Smooth muscle cell (in vitro differentiated cells): ENCODE measurements around the gene GTF3C5. TPM values are rescaled to one million over a fixed set of nuclear protein-coding genes. Genes with fewer than 3 reads are reported as not detected.
"Not testable (repeated sequence)": the region's sequence is repeated elsewhere in the genome, so short reads cannot be mapped to it uniquely, and the experiment has no call there.

Source experiments
- DNase-seq: peaks from one replicate; lab custom pipeline; 2025; ENCODE audit not compliant: unreplicated experiment; lab: John Stamatoyannopoulos, UW
- H2AFZ ChIP-seq: fragments of 200-600 bp; sonication (generic); 2 replicates; pipeline ENCODE4 v1.6.0; 2016; ENCODE audit warnings: antibody characterized with exemption, low read depth, mild to moderate bottlenecking
- H3F3A ChIP-seq: fragments of 200-600 bp; sonication (generic); 2 replicates; pipeline ENCODE4 v1.6.0; 2017; ENCODE audit warnings: antibody characterized with exemption, low read depth
- H3K27ac ChIP-seq: fragments of 200-600 bp; sonication (generic); 2 replicates; pipeline ENCODE4 v1.5.1; 2016; ENCODE audit warnings: low read depth, mild to moderate bottlenecking
- H3K27me3 ChIP-seq: fragments of 200-600 bp; sonication (generic); 2 replicates; pipeline ENCODE4 v1.6.1; 2016; ENCODE audit warnings: low read depth, mild to moderate bottlenecking
- H3K36me3 ChIP-seq: fragments of 200-600 bp; sonication (generic); 2 replicates; pipeline ENCODE4 v1.5.1; 2016; ENCODE audit warnings: low read depth
- H3K4me1 ChIP-seq: fragments of 200-600 bp; sonication (generic); 2 replicates; pipeline ENCODE4 v1.5.1; 2016; ENCODE audit warnings: low read depth
- H3K4me2 ChIP-seq: fragments of 200-600 bp; sonication (generic); 2 replicates; pipeline ENCODE4 v1.6.0; 2016; ENCODE audit warnings: mild to moderate bottlenecking
- H3K4me3 ChIP-seq: fragments of 200-600 bp; sonication (generic); 2 replicates; pipeline ENCODE4 v1.5.1; 2016; ENCODE audit warnings: mild to moderate bottlenecking
- H3K79me2 ChIP-seq: fragments of 200-600 bp; sonication (generic); 2 replicates; pipeline ENCODE4 v1.6.0; 2016; ENCODE audit warnings: low read depth, mild to moderate bottlenecking
- H3K9ac ChIP-seq: fragments of 200-600 bp; sonication (generic); 2 replicates; pipeline ENCODE4 v1.6.0; 2016; ENCODE audit warnings: low read depth
- H3K9me3 ChIP-seq: fragments of 200-600 bp; sonication (generic); replicated peaks from 2 replicates; pipeline ENCODE4 v1.5.1; 2016; ENCODE audit warnings: low read depth
- H4K20me1 ChIP-seq: fragments of 200-600 bp; sonication (generic); 2 replicates; pipeline ENCODE4 v1.6.0; 2016; ENCODE audit warnings: low read depth
- CTCF ChIP-seq: fragments of 200-600 bp; sonication (generic); IDR thresholded peaks from 2 replicates; pipeline ENCODE4 v1.5.1; 2017; ENCODE audit warnings: borderline replicate concordance, mild to moderate bottlenecking, antibody characterized with exemption; ENCODE audit not compliant: insufficient read depth, poor library complexity, severe bottlenecking
- WGBS: methylation state at CpG from one replicate; pipeline ENCODE4 v1.1.7; 2016; ENCODE audit warnings: low lambda C conversion rate; 5-methylcytosine and 5-hydroxymethylcytosine counted together
- polyA plus RNA-seq: library from polyadenylated mRNA; unstranded; fragments of >200 nt; fragmentation: Nextera tagmentation; extraction: Ambion mirVana; gene quantifications from 2 replicates; pipeline ENCODE4 v1.2.1, GENCODE V29; 2016
- total RNA-seq: library from RNA; depleted of rRNA; stranded (reverse); fragments of >200 nt; gene quantifications from 2 replicates; pipeline ENCODE4 v1.2.3, GENCODE V29; 2014

GTF3C5 gene
- total and polyA plus RNA-seq, 2 experiments from 2014 or later, result 44.2 to 59.0 TPM

DNA sequence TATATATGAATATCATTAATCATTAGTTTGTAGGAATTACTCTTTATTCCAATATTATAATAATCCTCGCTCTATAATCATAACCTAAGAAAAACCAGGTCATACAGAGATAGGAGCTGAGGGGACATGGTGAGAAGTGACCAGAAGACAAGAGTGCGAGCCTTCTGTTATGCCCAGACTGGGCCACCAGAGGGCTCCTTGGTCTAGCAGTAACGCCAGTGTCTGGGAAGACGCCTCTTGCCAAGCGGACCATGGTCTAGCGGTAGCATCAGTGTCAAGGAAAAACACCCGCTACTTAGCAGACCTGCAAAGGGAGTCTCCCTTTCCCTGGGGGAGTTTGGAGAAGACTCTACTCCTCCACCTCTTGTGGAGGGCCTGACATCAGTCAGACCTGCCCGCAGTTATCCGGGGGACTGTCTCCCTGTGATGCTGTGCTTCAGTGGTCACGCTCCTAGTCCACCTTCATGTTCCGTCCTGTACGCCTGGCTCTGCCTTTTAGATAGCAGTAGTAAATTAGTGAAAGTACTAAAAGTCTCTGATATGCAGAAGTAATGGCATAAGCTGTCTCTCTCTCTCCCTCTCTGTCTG is 10.2 kb downstream of the GTF3C5 start:
- not testable (repeated sequence) for H3F3A ChIP-seq, H2AFZ ChIP-seq, H3K4me3 ChIP-seq, H3K9ac ChIP-seq, H3K4me1 ChIP-seq, H3K4me2 ChIP-seq, H3K9me3 ChIP-seq, H3K36me3 ChIP-seq, DNase-seq, H3K27me3 ChIP-seq, H3K27ac ChIP-seq
- H4K20me1 ChIP-seq, result peaks cover 83% of the 10 kb centered on the region
- H3K79me2 ChIP-seq, result peaks cover 47% of the 10 kb centered on the region
- 89% methylated on average over 12 of the region's 12 CpGs for WGBS
- peak; percentile 66 for TF ChIP-seq CTCF

GRCh38 chr9:133041958-133042357 is 11.2 kb downstream of the GTF3C5 start:
- Histone ChIP-seq H3K36me3 (no peaks in the 10 kb centered on the region), H3K4me2 (no peak overlapping the region), H3K4me3 (no peak overlapping the region), H3K9ac (no peak overlapping the region), H3K27me3 (no peaks in the 10 kb centered on the region), H3K79me2 (peaks cover 37% of the 10 kb centered on the region), H3F3A (no peaks in the 10 kb centered on the region), H3K9me3 (no peaks in the 10 kb centered on the region), H3K27ac (no peak overlapping the region), H4K20me1 (peaks cover 73% of the 10 kb centered on the region), H2AFZ (no peak overlapping the region), H3K4me1 (no peaks in the 10 kb centered on the region)
- DNase-seq, result no peak
- TF ChIP-seq CTCF, result no peak
- whole genome bisulfite sequencing, result 96% methylated on average over 9 of the region's 9 CpGs

GRCh38 chr9:133042676-133043075 is 11.9 kb downstream of the GTF3C5 start:
- H2AFZ ChIP-seq, result no peak overlapping the region
- peaks cover 66% of the 10 kb centered on the region for H4K20me1 ChIP-seq
- H3K9ac ChIP-seq, result no peak overlapping the region
- H3K79me2 ChIP-seq, result peaks cover 31% of the 10 kb centered on the region
- no peaks in the 10 kb centered on the region for H3K36me3 ChIP-seq
- no peak overlapping the region for H3K4me2 ChIP-seq
- no peaks in the 10 kb centered on the region for H3K9me3 ChIP-seq
- no peak for TF ChIP-seq CTCF
- no peak for DNase-seq
- H3F3A ChIP-seq, result no peaks in the 10 kb centered on the region
- no peak overlapping the region for H3K4me3 ChIP-seq
- H3K27ac ChIP-seq, result no peak overlapping the region
- 98% methylated on average over 8 of the region's 8 CpGs for WGBS
- H3K4me1 ChIP-seq, result no peaks in the 10 kb centered on the region
- no peaks in the 10 kb centered on the region for H3K27me3 ChIP-seq

- DNase-seq, result no peak
- H3K4me3 ChIP-seq, result no peak overlapping the region
- H3F3A ChIP-seq, result no peaks in the 10 kb centered on the region
- H2AFZ ChIP-seq, result no peak overlapping the region
- H3K36me3 ChIP-seq, result no peaks in the 10 kb centered on the region
- no peak overlapping the region for H3K4me2 ChIP-seq
- H3K27me3 ChIP-seq, result no peaks in the 10 kb centered on the region
- H3K9ac ChIP-seq, result no peak overlapping the region
- H4K20me1 ChIP-seq, result peaks cover 61% of the 10 kb centered on the region
- H3K27ac ChIP-seq, result no peak overlapping the region
- WGBS, result 98% methylated on average over 10 of the region's 16 CpGs
- H3K9me3 ChIP-seq, result no peaks in the 10 kb centered on the region
- TF ChIP-seq CTCF, result no peak
- peaks cover 25% of the 10 kb centered on the region for H3K79me2 ChIP-seq
- H3K4me1 ChIP-seq, result no peaks in the 10 kb centered on the region
These were observed 12.7 kb downstream of the GTF3C5 start for GRCh38 chr9:133043449-133044035.
